ENCODE measurements around the gene HMGCS2. TPM values are rescaled to one million over a fixed set of nuclear protein-coding genes. Genes with fewer than 3 reads are reported as not detected.

Gene HMGCS2
- total RNA-seq, 4 donors from 2014 or later = 6.4 to 8.1 TPM; not detected in 2

- Histone ChIP-seq H3K9me3 (no peaks in the 10 kb centered on the region), H3K4me1 (no peaks in the 10 kb centered on the region), H3K36me3 (no peaks in the 10 kb centered on the region), H3K4me3 (replicated peaks in 1 of 3) (no peak overlapping the region), H3K27me3 (no peaks in the 10 kb centered on the region), H3K27ac (no peak overlapping the region)
- intact Hi-C loops (cut with DNase I) = no loop called here
- TF ChIP-seq POLR2A (IDR thresholded peaks at IDR 0.05) = no peak
- TF ChIP-seq, protein P1, sequence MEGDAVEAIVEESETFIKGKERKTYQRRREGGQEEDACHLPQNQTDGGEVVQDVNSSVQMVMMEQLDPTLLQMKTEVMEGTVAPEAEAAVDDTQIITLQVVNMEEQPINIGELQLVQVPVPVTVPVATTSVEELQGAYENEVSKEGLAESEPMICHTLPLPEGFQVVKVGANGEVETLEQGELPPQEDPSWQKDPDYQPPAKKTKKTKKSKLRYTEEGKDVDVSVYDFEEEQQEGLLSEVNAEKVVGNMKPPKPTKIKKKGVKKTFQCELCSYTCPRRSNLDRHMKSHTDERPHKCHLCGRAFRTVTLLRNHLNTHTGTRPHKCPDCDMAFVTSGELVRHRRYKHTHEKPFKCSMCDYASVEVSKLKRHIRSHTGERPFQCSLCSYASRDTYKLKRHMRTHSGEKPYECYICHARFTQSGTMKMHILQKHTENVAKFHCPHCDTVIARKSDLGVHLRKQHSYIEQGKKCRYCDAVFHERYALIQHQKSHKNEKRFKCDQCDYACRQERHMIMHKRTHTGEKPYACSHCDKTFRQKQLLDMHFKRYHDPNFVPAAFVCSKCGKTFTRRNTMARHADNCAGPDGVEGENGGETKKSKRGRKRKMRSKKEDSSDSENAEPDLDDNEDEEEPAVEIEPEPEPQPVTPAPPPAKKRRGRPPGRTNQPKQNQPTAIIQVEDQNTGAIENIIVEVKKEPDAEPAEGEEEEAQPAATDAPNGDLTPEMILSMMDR (IDR thresholded peaks at IDR 0.05) = no peak
- no peak for DNase-seq
- 81 to 83% methylated on average over 5 of the region's 5 CpGs for WGBS, 2 donors
Observed at GRCh38 chr1:119721896-119722295, 46.8 kb downstream of the HMGCS2 start.

DNA sequence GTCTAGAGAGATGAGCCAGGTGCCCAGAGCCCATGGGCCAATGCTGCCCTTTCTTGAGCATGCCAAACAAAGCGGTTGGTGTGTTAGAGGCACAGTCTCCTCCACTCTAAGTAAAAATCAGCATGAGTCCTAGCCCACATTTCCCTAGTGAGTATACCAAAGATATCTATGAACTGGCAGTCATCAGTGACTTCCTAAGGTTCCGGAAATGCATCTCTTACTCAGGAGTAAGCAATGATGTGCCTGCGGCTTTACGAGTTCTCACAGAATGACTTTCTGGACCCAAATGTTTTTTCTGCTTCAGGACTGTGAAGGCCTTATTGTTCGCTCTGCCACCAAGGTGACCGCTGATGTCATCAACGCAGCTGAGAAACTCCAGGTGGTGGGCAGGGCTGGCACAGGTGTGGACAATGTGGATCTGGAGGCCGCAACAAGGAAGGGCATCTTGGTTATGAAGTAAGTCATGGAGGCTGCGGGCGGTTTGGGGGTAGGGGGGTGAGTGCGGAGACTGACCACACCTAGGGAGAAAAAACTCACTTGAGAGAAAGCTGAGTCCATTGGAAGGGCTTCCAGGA, 47.8 kb downstream of the HMGCS2 start:
- no peaks in the 10 kb centered on the region for H3K27me3 ChIP-seq
- H3K4me3 ChIP-seq (replicated peaks in 1 of 3) = no peak overlapping the region
- TF ChIP-seq, protein P1 (IDR thresholded peaks at IDR 0.05) = no peak
- no peak for TF ChIP-seq POLR2A (IDR thresholded peaks at IDR 0.05)
- H3K9me3 ChIP-seq = no peaks in the 10 kb centered on the region
- no peak for DNase-seq
- intact Hi-C loops (cut with DNase I) = no loop called here
- H3K4me1 ChIP-seq = no peaks in the 10 kb centered on the region
- 97 to 98% methylated on average over 11 of the region's 11 CpGs for WGBS, 2 donors
- H3K27ac ChIP-seq = no peak overlapping the region
- H3K36me3 ChIP-seq = no peaks in the 10 kb centered on the region

DNA sequence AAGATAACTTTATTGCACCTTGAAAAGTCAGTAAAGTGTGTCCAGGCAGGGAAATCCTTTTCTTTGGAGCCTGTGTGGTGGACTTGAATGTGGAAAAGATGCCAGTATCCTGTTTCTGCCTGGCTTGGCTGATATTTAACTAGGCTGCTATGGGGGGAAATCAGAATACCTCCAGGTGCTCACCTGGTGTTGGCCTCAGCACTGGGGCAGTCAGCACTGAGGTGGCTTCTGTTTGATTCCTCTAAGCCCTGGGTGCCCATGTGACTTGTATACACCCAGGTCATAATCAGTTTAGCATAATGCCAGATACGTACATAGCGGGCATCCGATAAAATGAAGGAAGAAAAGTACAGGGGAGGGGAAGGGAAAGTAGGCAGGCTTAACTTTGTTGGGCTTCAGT, 49.7 kb downstream of the HMGCS2 start:
- Histone ChIP-seq H3K4me1 (peaks cover 3 to 4% of the 10 kb centered on the region in 2 donors), H3K27ac (no peak overlapping the region), H3K4me3 (replicated peaks in 1 of 3) (no peak overlapping the region), H3K9me3 (no peaks in the 10 kb centered on the region), H3K27me3 (no peaks in the 10 kb centered on the region), H3K36me3 (no peaks in the 10 kb centered on the region)
- no peak for TF ChIP-seq POLR2A (IDR thresholded peaks at IDR 0.05)
- TF ChIP-seq, protein P1 (IDR thresholded peaks at IDR 0.05) = no peak
- no peak for DNase-seq
- intact Hi-C loops (cut with DNase I) = no loop called here
- WGBS, 2 donors = 99% methylated on average over 3 of the region's 3 CpGs

DNA sequence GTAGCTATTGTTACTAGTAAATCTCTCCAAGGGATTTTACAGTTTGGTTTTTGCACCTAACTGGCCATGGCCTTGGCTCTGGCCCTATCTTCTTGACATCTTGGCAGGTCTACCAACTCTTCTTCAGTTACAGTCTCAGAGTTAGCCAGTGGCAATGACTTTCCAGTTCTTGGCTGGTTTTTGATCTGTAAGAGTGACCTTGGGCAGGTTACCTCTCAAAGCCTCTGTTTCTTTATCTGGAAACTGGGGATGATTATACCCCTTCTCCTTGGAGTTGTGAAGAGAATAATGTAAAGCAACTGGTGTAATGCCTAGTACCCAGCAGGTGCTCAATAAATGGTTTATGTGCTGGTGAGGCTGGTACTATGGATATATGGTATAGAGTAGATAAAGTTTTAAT, 50.3 kb downstream of the HMGCS2 start:
- intact Hi-C loops (cut with DNase I) = no loop called here
- TF ChIP-seq, protein P1 (IDR thresholded peaks at IDR 0.05) = no peak
- no peak for TF ChIP-seq POLR2A (IDR thresholded peaks at IDR 0.05)
- no peaks in the 10 kb centered on the region for H3K36me3 ChIP-seq

GRCh38 chr1:119715542-119715941, 53.2 kb downstream of the HMGCS2 start:
- Histone ChIP-seq H3K4me1 (peaks cover 12 to 18% of the 10 kb centered on the region in 2 donors), H3K27me3 (no peaks in the 10 kb centered on the region), H3K27ac (no peak overlapping the region), H3K36me3 (no peaks in the 10 kb centered on the region), H3K9me3 (no peaks in the 10 kb centered on the region), H3K4me3 (replicated peaks in 1 of 3) (no peak overlapping the region)
- intact Hi-C loops (cut with DNase I) = no loop called here
- 57 to 67% methylated on average over 5 of the region's 5 CpGs for WGBS, 2 donors
- DNase-seq = peak in 1 of 2 donors; percentile 20
- TF ChIP-seq, protein P1 (IDR thresholded peaks at IDR 0.05) = no peak
- TF ChIP-seq POLR2A (IDR thresholded peaks at IDR 0.05) = no peak

More for the DNA sequence above, 50.3 kb downstream of the HMGCS2 start:
- H3K27me3 ChIP-seq = no peaks in the 10 kb centered on the region
- H3K4me1 ChIP-seq = peaks cover 8 to 9% of the 10 kb centered on the region in 2 donors
- no peak overlapping the region for H3K27ac ChIP-seq
- H3K9me3 ChIP-seq = no peaks in the 10 kb centered on the region
- no peak for DNase-seq
- no peak overlapping the region for H3K4me3 ChIP-seq (replicated peaks in 1 of 3)

Data from thyroid gland (tissue), 4 donors.